GM18873 (cell line): ENCODE measurements around the gene ADCY2.

Source experiments
- ATAC-seq: cut with Tn5 transposase; IDR thresholded peaks from one replicate; pipeline ENCODE4 v1.9.1; 2021; ENCODE audit warnings: mild to moderate bottlenecking, moderate library complexity, moderate number of reproducible peaks; ENCODE audit not compliant: unreplicated experiment, low FRiP score

Gene ADCY2

GRCh38 chr5:7705261-7705660 lies 309.3 kb downstream of the ADCY2 start:
- no peak for ATAC-seq

GRCh38 chr5:7705736-7706135 lies 309.8 kb downstream of the ADCY2 start:
- ATAC-seq = no peak

- ATAC-seq = no peak
These were observed 310.3 kb downstream of the ADCY2 start for GRCh38 chr5:7706256-7706655.

- no peak for ATAC-seq
These were observed 318.2 kb downstream of the ADCY2 start for GRCh38 chr5:7714119-7714518.

GRCh38 chr5:7714697-7715096 lies 318.8 kb downstream of the ADCY2 start:
- no peak for ATAC-seq

GRCh38 chr5:7717691-7718090 lies 321.8 kb downstream of the ADCY2 start:
- no peak for ATAC-seq

GRCh38 chr5:7728076-7728475 lies 332.1 kb downstream of the ADCY2 start:
- no peak for ATAC-seq

- no peak for ATAC-seq
These were observed 345.6 kb downstream of the ADCY2 start for GRCh38 chr5:7741415-7742065.

- no peak for ATAC-seq
These were observed 346.3 kb downstream of the ADCY2 start for GRCh38 chr5:7742241-7742656.

GRCh38 chr5:7745882-7746610 lies 350.1 kb downstream of the ADCY2 start:
- ATAC-seq = no peak

GRCh38 chr5:7747728-7748127 lies 351.8 kb downstream of the ADCY2 start:
- ATAC-seq = no peak

GRCh38 chr5:7749626-7750025 lies 353.7 kb downstream of the ADCY2 start:
- no peak for ATAC-seq

GRCh38 chr5:7751874-7752273 lies 355.9 kb downstream of the ADCY2 start:
- ATAC-seq = no peak

GRCh38 chr5:7753181-7753580 lies 357.2 kb downstream of the ADCY2 start:
- no peak for ATAC-seq

- no peak for ATAC-seq
These were observed 357.7 kb downstream of the ADCY2 start for GRCh38 chr5:7753596-7753995.

GRCh38 chr5:7754490-7754889 lies 358.6 kb downstream of the ADCY2 start:
- ATAC-seq = no peak

- ATAC-seq = no peak
These were observed 359.2 kb downstream of the ADCY2 start for GRCh38 chr5:7754997-7755596.

- ATAC-seq = no peak
These were observed 360.0 kb downstream of the ADCY2 start for GRCh38 chr5:7755958-7756357.

GRCh38 chr5:7756453-7756852 lies 360.5 kb downstream of the ADCY2 start:
- no peak for ATAC-seq

GRCh38 chr5:7759257-7759871 lies 363.4 kb downstream of the ADCY2 start:
- ATAC-seq = no peak

- no peak for ATAC-seq
These were observed 364.1 kb downstream of the ADCY2 start for GRCh38 chr5:7759951-7760580.
